Activated CD8-positive, alpha-beta memory T cell treated with anti-CD3 and anti-CD28 coated beads, Interleukin-2, amount 50 U/mL, for 24 hours (primary cell): ENCODE results near the gene CD22.
"Not testable (repeated sequence)": the region's sequence is repeated elsewhere in the genome, so short reads cannot be mapped to it uniquely, and the experiment has no call there.

ENCODE experiments used
- DNase-seq: peaks from one replicate; pipeline ENCODE4 v3.0.0-alpha.2; 2020; ENCODE audit errors: extremely low read depth

CD22 gene

GRCh38 chr19:35341565-35342225 is 12.7 kb downstream of the CD22 start:
- no peak for DNase-seq

- no peak for DNase-seq
Measured at GRCh38 chr19:35342430-35342829, 13.4 kb downstream of the CD22 start.

GRCh38 chr19:35344511-35345031 is 15.6 kb downstream of the CD22 start:
- DNase-seq: no peak

- DNase-seq: no peak
Measured at GRCh38 chr19:35345671-35346111, 16.7 kb downstream of the CD22 start.

- peak; percentile 44 for DNase-seq
Measured at GRCh38 chr19:35346193-35347052, 17.4 kb downstream of the CD22 start.

GRCh38 chr19:35347171-35347929 is 18.4 kb downstream of the CD22 start, which contains the start of gene FFAR1:
Gene FFAR1, plus strand, starts transcription at chr19:35347902. Its CDS starts 3,650 bp downstream, at chr19:35351552.
- peak; percentile 31 for DNase-seq

- DNase-seq: no peak
Measured at GRCh38 chr19:35347930-35348298, 18.9 kb downstream of the CD22 start.

GRCh38 chr19:35348911-35349611 is 20.1 kb downstream of the CD22 start:
- no peak for DNase-seq

GRCh38 chr19:35349614-35350521 is 20.9 kb downstream of the CD22 start:
- no peak for DNase-seq

- no peak for DNase-seq
Measured at GRCh38 chr19:35350591-35350990, 21.6 kb downstream of the CD22 start.

- no peak for DNase-seq
Measured at GRCh38 chr19:35351411-35352176, 22.6 kb downstream of the CD22 start.

- no peak for DNase-seq
Measured at GRCh38 chr19:35352177-35352447, 23.1 kb downstream of the CD22 start.

GRCh38 chr19:35352448-35353304 is 23.7 kb downstream of the CD22 start:
- DNase-seq: peak; percentile 54

GRCh38 chr19:35353635-35354034 is 24.6 kb downstream of the CD22 start:
- DNase-seq: no peak

- DNase-seq: no peak
Measured at GRCh38 chr19:35354898-35355297, 25.9 kb downstream of the CD22 start.

GRCh38 chr19:35355791-35356460 is 26.9 kb downstream of the CD22 start:
- no peak for DNase-seq

GRCh38 chr19:35357867-35358573 is 29.0 kb downstream of the CD22 start, which contains the start of gene FFAR3:
Gene FFAR3, plus strand, starts transcription at chr19:35358460. Its CDS starts 431 bp downstream, at chr19:35358891.
- no peak for DNase-seq

- DNase-seq: not testable (repeated sequence)
Measured at GRCh38 chr19:35358834-35359233, 29.8 kb downstream of the CD22 start.
